Cardiac fibroblast (primary cell): ENCODE measurements around the gene TAF3.

Source experiments
- DNase-seq, 2 donors: peaks; one replicate each; pipeline versions ENCODE4 v3.0.0 to v3.0.0-alpha.2; 2010; ENCODE audit warnings: low read depth in 2 of 2
- H3K4me3 ChIP-seq, 2 donors: replicated peaks in 1 of 2; 1 replicate in 1 of 2; 2 replicates in 1 of 2; pipeline ENCODE4 v1.5.1; 2011; ENCODE audit warnings: low read depth in 2 of 2, low read length in 2 of 2, mild to moderate bottlenecking in 2 of 2, moderate library complexity in 1 of 2
- CTCF ChIP-seq: IDR thresholded peaks from one replicate; pipeline ENCODE4 v1.5.1; 2011; ENCODE audit warnings: low read depth, mild to moderate bottlenecking, low read length, inconsistent platforms

The TAF3 gene

GRCh38 chr10:8059191-8059936 is 241.1 kb downstream of the TAF3 start:
- H3K4me3 ChIP-seq = no peak overlapping the region
- no peak for TF ChIP-seq CTCF
- no peak for DNase-seq

GRCh38 chr10:8060010-8060703 is 241.9 kb downstream of the TAF3 start:
- no peak overlapping the region for H3K4me3 ChIP-seq
- no peak for DNase-seq
- no peak for TF ChIP-seq CTCF

- no peak for DNase-seq
- TF ChIP-seq CTCF = no peak
- H3K4me3 ChIP-seq = no peak overlapping the region
These were observed 242.4 kb downstream of the TAF3 start for GRCh38 chr10:8060704-8061121.

- DNase-seq = no peak
- TF ChIP-seq CTCF = no peak
- H3K4me3 ChIP-seq = no peak overlapping the region
These were observed 243.2 kb downstream of the TAF3 start for GRCh38 chr10:8061274-8062211.

- no peak for TF ChIP-seq CTCF
- no peak for DNase-seq
- H3K4me3 ChIP-seq = no peak overlapping the region
These were observed 245.0 kb downstream of the TAF3 start for GRCh38 chr10:8063128-8063908.

- no peak for TF ChIP-seq CTCF
- no peak for DNase-seq
- no peak overlapping the region for H3K4me3 ChIP-seq
These were observed 245.6 kb downstream of the TAF3 start for GRCh38 chr10:8063935-8064334.
